AG10803 (cell line): ENCODE results near the gene FAM120B.

ENCODE experiments used
- DNase-seq: peaks from one replicate; pipeline ENCODE4 v3.0.0; 2010; ENCODE audit warnings: low read depth
- H3K4me3 ChIP-seq: 2 replicates; pipeline ENCODE4 v1.5.1; 2011; ENCODE audit warnings: mild to moderate bottlenecking, low read length, control low read depth
- TF ChIP-seq, protein P1 (sequence below): conservative IDR thresholded peaks from 2 replicates; pipeline ENCODE4 v1.5.1; 2011; ENCODE audit warnings: mild to moderate bottlenecking, low read length, control low read depth, inconsistent platforms

Gene FAM120B

DNA sequence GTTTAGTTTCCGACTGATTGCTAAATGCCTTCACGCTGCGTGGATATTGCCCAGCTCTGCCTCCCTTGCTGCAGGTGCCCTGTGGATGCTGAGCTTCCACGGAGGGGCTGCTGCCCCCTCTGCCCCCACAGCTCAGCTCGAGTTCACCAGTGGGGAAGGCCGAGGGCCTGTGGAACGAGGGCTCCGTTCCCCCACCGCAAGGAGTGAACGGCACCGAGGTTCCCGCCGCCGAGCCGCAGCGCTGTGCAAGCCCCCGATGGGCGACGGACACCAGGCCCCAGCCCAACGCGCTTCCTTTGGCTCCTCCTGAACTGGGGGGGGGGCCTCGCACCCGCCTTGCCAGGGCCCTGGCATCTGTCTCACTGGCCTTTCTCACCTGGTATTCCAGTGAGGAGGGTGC, 33.4 kb upstream of the FAM120B start:
- no peak for DNase-seq
- TF ChIP-seq, protein P1, sequence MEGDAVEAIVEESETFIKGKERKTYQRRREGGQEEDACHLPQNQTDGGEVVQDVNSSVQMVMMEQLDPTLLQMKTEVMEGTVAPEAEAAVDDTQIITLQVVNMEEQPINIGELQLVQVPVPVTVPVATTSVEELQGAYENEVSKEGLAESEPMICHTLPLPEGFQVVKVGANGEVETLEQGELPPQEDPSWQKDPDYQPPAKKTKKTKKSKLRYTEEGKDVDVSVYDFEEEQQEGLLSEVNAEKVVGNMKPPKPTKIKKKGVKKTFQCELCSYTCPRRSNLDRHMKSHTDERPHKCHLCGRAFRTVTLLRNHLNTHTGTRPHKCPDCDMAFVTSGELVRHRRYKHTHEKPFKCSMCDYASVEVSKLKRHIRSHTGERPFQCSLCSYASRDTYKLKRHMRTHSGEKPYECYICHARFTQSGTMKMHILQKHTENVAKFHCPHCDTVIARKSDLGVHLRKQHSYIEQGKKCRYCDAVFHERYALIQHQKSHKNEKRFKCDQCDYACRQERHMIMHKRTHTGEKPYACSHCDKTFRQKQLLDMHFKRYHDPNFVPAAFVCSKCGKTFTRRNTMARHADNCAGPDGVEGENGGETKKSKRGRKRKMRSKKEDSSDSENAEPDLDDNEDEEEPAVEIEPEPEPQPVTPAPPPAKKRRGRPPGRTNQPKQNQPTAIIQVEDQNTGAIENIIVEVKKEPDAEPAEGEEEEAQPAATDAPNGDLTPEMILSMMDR, result no peak
- no peak overlapping the region for H3K4me3 ChIP-seq

DNA sequence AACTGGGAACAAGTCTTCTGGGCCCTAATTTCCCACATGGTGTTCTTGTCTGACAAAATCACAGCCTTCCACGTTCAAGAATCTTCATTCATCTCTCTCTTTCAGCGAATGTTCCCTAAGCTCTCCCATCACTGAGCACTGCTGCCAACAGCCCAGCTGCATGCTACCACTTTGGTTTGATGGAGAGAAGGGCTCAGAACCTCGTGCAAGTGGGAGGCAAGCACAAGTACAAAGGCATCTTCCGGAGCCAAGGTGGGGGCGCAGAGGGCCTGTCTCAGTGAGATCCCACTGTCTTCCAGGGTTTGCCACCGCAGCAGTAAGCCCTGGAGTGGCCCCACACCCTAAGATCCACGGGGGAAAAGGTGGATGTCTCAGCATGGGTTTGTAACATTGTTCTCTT, 32.9 kb upstream of the FAM120B start:
- no peak overlapping the region for H3K4me3 ChIP-seq
- TF ChIP-seq, protein P1, result no peak
- DNase-seq, result no peak

DNA sequence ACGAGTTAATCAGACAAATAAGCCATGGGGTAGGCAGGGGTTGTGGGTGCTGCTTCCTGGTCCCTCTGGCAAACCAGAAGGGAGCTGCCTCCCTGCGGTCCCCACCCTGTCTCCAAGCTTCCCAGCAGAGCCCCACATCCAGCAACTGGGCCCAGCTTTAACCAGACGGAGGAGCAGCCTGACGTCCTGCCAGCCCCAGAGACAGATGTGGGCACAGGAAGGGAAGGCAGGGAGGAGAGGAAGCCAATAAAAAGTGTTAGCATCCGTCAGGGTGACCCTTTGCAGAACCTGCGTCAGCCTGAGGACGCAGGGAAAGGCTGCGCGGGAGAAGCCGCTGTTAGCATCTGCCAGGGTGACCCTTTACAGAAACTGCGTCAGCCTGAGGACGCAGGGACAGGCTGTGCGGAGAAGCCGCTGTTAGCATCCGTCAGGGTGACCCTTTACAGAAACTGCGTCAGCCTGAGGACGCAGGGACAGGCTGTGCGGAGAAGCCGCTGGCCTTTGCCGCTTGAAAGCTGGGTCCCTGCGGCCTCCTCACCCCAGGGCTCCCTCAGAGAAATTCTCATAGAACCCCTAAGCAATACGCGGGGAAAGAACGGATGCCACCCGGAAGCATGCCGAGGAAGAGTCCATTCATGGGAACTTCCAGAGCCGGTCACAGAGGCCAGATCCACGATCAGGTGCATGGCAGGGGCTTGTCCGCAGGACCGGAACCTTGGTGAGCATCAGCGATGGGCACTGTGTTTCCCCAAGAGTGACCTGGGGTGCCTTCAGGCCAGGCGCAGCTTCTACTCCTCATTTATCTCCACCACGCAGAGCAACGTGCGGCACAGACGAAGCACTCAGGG, 31.6 kb upstream of the FAM120B start:
- TF ChIP-seq, protein P1, result no peak
- H3K4me3 ChIP-seq, result no peak overlapping the region
- DNase-seq, result no peak

DNA sequence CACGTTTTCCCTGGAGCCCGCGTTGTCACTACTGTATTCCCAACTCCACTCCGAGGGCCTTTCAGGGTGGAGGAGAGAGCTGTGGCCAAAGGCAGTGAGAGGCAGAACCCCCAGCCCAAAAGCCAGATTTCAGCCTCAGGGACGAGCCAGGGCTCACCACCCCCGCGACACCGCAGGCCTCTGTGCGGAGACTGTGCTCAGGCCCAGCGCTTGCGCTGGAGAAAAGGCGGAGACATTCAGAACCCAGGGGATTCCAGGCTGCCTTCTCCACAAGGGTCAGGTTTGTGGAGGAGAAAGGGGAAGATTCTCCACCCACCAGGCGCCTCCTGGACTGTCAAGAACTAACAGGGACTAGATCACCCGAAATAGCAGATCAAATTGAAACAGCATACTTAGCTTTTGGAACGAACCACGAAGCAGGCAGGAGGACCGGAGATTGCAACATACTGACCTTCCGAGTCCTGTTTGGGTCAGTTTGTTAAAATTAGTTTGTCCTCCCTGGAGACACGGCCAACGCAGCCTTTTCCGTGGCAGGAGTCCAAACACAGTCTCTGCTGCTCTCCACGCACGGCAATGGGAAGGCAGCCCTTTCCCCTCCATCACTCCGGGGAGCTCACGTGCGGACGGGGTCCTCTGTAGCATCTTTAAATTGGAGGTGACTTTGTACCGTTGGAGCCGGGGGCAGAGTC, 30.0 kb upstream of the FAM120B start:
- TF ChIP-seq, protein P1, result no peak
- DNase-seq, result no peak

DNA sequence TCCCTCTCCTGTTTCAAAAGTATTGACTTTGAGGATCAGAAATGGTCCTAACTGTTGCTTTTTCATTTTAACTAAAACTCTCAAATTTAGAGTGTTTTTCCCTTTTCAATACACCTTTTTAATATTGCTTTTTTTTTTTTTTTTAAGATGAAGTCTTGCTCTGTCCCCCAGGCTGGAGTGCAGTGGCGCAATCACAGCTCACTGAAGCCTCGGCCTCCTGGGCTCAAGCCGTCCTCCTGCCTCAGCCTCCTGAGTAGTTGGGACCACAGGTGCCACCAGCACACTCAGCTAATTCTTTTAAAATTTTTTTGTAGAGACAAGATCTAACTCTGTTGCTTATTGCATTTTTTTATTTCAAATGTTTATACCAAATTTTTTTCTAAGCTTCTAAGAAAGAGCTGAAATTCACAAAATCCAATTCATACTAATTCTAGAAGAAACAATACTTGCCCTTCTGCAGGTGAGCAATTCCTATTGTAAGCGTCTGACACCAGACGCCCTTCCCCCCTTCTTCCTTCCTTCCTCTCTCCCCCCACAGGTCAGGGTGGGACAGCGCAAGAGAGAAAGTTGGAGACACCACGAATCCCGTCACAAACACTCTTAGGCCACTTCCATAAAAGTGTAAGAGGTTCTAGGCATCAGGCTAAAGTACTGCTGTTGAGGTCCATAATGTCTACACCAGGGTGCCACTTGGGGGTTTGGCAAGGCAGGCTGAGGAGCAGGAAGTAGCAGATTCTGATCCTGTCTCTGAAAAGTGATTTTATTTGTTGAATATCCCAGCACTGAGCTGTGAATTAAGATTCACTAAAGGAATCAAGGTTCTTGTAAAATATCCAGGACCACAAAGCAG, 28.4 kb upstream of the FAM120B start:
- no peak overlapping the region for H3K4me3 ChIP-seq
- no peak for DNase-seq
- TF ChIP-seq, protein P1, result no peak

More for the DNA sequence above, 30.0 kb upstream of the FAM120B start:
- no peak overlapping the region for H3K4me3 ChIP-seq

DNA sequence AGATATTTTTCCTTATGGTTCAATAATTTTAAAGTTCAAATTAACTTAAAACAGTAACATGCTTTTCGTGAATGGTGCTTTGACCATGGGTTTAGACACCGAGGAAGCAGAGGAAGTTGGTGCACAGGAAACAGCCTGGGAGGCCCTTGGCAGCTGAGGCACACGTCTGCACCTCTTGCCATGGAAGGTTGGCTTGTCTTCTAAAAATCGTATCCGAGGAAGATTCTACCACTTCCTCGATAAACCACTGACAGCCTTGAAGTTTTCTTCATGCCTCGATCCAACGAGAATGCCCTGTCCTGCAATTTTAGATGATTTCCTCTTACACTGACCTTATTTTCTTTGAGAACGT, 27.8 kb upstream of the FAM120B start:
- DNase-seq, result no peak
- no peak overlapping the region for H3K4me3 ChIP-seq
- TF ChIP-seq, protein P1, result no peak
